HCT116 (cell line): ENCODE measurements around the gene GAS2L2. TPM values are rescaled to one million over a fixed set of nuclear protein-coding genes. Genes with fewer than 3 reads are reported as not detected.
A peak's percentile ranks its signal among the peaks of the same experiment; 100 is the strongest.

Experiments
- ATAC-seq: fragments of 200-7000 bp; cut with Tn5 transposase; 2 replicates; pipeline ENCODE4 v1.9.1; 2020; ENCODE audit warnings: mild to moderate bottlenecking, moderate library complexity
- BruUV-seq: library from RNA; stranded (reverse); fragments of 400-500 nt; replicated peaks from 2 replicates; lab custom pipeline; 2021; lab: Mats Ljungman, UMichigan
- CTCF ChIA-PET: fragments of 300-600 bp; sonication (Branson Sonifier 250); formaldehyde crosslinking; loops from one replicate; lab custom pipeline; 2021; ENCODE audit warnings: antibody characterized with exemption; lab: Charles Lee
- POLR2A ChIA-PET: fragments of 300-600, 350-600 bp; sonication (Branson Sonifier 250); formaldehyde crosslinking; loops from one replicate; lab custom pipeline; 2021; ENCODE audit warnings: antibody characterized with exemption; lab: Charles Lee
- RAD21 ChIA-PET, 2 experiments: fragments of 300-600 bp; sonication (Branson Sonifier 250); formaldehyde crosslinking; loops; one replicate each; lab custom pipeline; 2023; ENCODE audit warnings: low total read pairs in 2 of 2; ENCODE audit not compliant: uncharacterized antibody in 2 of 2, unreplicated experiment in 2 of 2, low non-redundant PET in 1 of 2; lab: Charles Lee
- DNase-seq: peaks from one replicate; pipeline ENCODE4 v3.0.0-alpha.2; 2010; ENCODE audit warnings: low read depth, low spot score
- H2AFZ ChIP-seq: fragments of 200-600 bp; shearing (Covaris generic), sonication (generic); 2 replicates; pipeline ENCODE4 v1.6.1; 2017; ENCODE audit warnings: low read depth, mixed run types, mixed read lengths, antibody characterized with exemption, low read length; ENCODE audit not compliant: poor library complexity, severe bottlenecking
- H3K27ac ChIP-seq: 2 replicates; pipeline ENCODE4 v1.5.1; 2012; ENCODE audit warnings: low read depth, low read length
- H3K27me3 ChIP-seq: fragments of 200-600 bp; sonication (generic); 2 replicates; pipeline ENCODE4 v1.6.1; 2016; ENCODE audit warnings: mixed run types, low read length, mixed read lengths; ENCODE audit not compliant: insufficient read depth
- H3K36me3 ChIP-seq, 2 experiments: fragments of 200-500 bp in 1 of 2; fragments of 200-600 bp in 1 of 2; sonication (Bioruptor generic) in 1 of 2; sonication (generic) in 1 of 2; 2 replicates each; pipeline versions ENCODE4 v1.5.1 to v1.6.1; 2014 to 2016; ENCODE audit warnings: low read length in 2 of 2, inconsistent platforms in 1 of 2, mixed read lengths in 1 of 2, mixed run types in 1 of 2; ENCODE audit not compliant: insufficient read depth in 2 of 2, control insufficient read depth in 1 of 2
- H3K4me1 ChIP-seq, 2 experiments: fragments of 200-600 bp in 1 of 2; sonication (generic) in 1 of 2; 2 replicates each; pipeline versions ENCODE4 v1.5.1 to v1.6.1; 2012 to 2017; ENCODE audit warnings: low read length in 2 of 2, inconsistent platforms in 1 of 2, mild to moderate bottlenecking in 1 of 2, mixed read lengths in 1 of 2, mixed run types in 1 of 2, moderate library complexity in 1 of 2; ENCODE audit not compliant: insufficient read depth in 2 of 2, control insufficient read depth in 1 of 2
- H3K4me2 ChIP-seq: fragments of 200-600 bp; sonication (generic); 2 replicates; pipeline ENCODE4 v1.6.1; 2017; ENCODE audit warnings: mixed run types, low read length, mixed read lengths
- H3K4me3 ChIP-seq, 2 experiments: fragments of 200-600 bp in 1 of 2; sonication (generic) in 1 of 2; replicated peaks in 1 of 2; 2 replicates each; pipeline ENCODE4 v1.5.1; 2011 to 2016; ENCODE audit warnings: low read length in 2 of 2, control low read depth in 1 of 2, low read depth in 1 of 2, mild to moderate bottlenecking in 1 of 2, mixed read lengths in 1 of 2, mixed run types in 1 of 2
- H3K79me2 ChIP-seq: fragments of 200-600 bp; sonication (generic); 2 replicates; pipeline ENCODE4 v1.6.1; 2017; ENCODE audit warnings: mild to moderate bottlenecking, mixed run types, low read length, moderate library complexity, mixed read lengths; ENCODE audit not compliant: insufficient read depth
- H3K9ac ChIP-seq: fragments of 200-600 bp; sonication (generic); 2 replicates; pipeline ENCODE4 v1.6.1; 2016; ENCODE audit warnings: low read length, mixed read lengths
- H3K9me2 ChIP-seq: fragments of 200-600 bp; sonication (generic), shearing (Covaris generic); 2 replicates; pipeline ENCODE4 v1.6.1; 2017; ENCODE audit warnings: mixed run types, mild to moderate bottlenecking, moderate library complexity; ENCODE audit not compliant: insufficient read depth
- H3K9me3 ChIP-seq, 2 experiments: fragments of 200-500 bp in 1 of 2; fragments of 200-600 bp in 1 of 2; sonication (Bioruptor generic) in 1 of 2; sonication (generic) in 1 of 2; 2 replicates each; pipeline ENCODE4 v1.6.1; 2014 to 2017; ENCODE audit warnings: low read length in 2 of 2, mixed read lengths in 2 of 2, inconsistent platforms in 1 of 2, low read depth in 1 of 2, mild to moderate bottlenecking in 1 of 2, mixed run types in 1 of 2, moderate library complexity in 1 of 2; ENCODE audit not compliant: control insufficient read depth in 1 of 2, insufficient read depth in 1 of 2
- H4K20me1 ChIP-seq: fragments of 200-600 bp; sonication (generic), shearing (Covaris generic); 2 replicates; pipeline ENCODE4 v1.6.1; 2017; ENCODE audit warnings: mixed run types, mild to moderate bottlenecking, moderate library complexity; ENCODE audit not compliant: insufficient read depth
- CBX3 ChIP-seq: IDR thresholded peaks from 2 replicates; pipeline ENCODE4 v1.6.1; 2012; ENCODE audit warnings: low read depth
- CEBPB ChIP-seq: IDR thresholded peaks from 2 replicates; pipeline ENCODE4 v1.6.1; 2012; ENCODE audit warnings: low read depth
- EGR1 ChIP-seq: IDR thresholded peaks from 2 replicates; pipeline ENCODE4 v1.6.1; 2012; ENCODE audit warnings: low read depth
- ELF1 ChIP-seq: IDR thresholded peaks from 2 replicates; pipeline ENCODE4 v1.6.1; 2012; ENCODE audit warnings: low read depth, borderline replicate concordance
- JUND ChIP-seq: IDR thresholded peaks from 2 replicates; pipeline ENCODE4 v1.6.1; 2012
- POLR2A ChIP-seq: IDR thresholded peaks from 2 replicates; pipeline ENCODE4 v1.7.0; 2011; ENCODE audit warnings: borderline replicate concordance; ENCODE audit not compliant: insufficient read depth, insufficient read length; ENCODE audit errors: extremely low read depth
- POLR2AphosphoS5 ChIP-seq: IDR thresholded peaks from 2 replicates; pipeline ENCODE4 v1.6.1; 2011; ENCODE audit warnings: mild to moderate bottlenecking, low read depth, low read length, moderate library complexity
- RAD21 ChIP-seq: IDR thresholded peaks from 2 replicates; pipeline ENCODE4 v1.6.1; 2012; ENCODE audit warnings: low read depth, mild to moderate bottlenecking
- SP1 ChIP-seq: IDR thresholded peaks from 2 replicates; pipeline ENCODE4 v1.6.1; 2012; ENCODE audit warnings: low read depth
- SRF ChIP-seq: IDR thresholded peaks from 2 replicates; pipeline ENCODE4 v1.6.1; 2012; ENCODE audit warnings: low read depth
- TCF7L2 ChIP-seq: IDR thresholded peaks from 2 replicates; pipeline ENCODE4 v1.7.0; 2011; ENCODE audit warnings: borderline replicate concordance, inconsistent platforms; ENCODE audit not compliant: insufficient read depth, insufficient read length; ENCODE audit errors: extremely low read depth
- YY1 ChIP-seq: IDR thresholded peaks from 2 replicates; pipeline ENCODE4 v1.6.1; 2011; ENCODE audit warnings: low read length, low read depth, moderate library complexity, mild to moderate bottlenecking; ENCODE audit not compliant: insufficient replicate concordance; ENCODE audit errors: extremely low read depth
- ZFX ChIP-seq: fragments of 450-650 bp; IDR thresholded peaks from 2 replicates; pipeline ENCODE4 v1.6.1; 2017
- ZNF274 ChIP-seq: fragments of 200-500 bp; sonication (Bioruptor generic); IDR thresholded peaks from 2 replicates; pipeline ENCODE4 v1.6.1; 2014; ENCODE audit warnings: mild to moderate bottlenecking, low read depth, low read length, inconsistent platforms
- intact Hi-C: fragments of 100-400 bp; cut with micrococcal nuclease; formaldehyde crosslinking; loops from 2 replicates; pipeline ENCODE4 v1.10.0; 2022
- total RNA-seq: library from RNA; stranded (reverse); gene quantifications from one replicate; pipeline ENCODE4 v1.2.1, GENCODE V29; 2021; ENCODE audit not compliant: unreplicated experiment
- TF ChIP-seq, protein P1 (sequence below): IDR thresholded peaks from 2 replicates; pipeline ENCODE4 v1.6.1; 2011; ENCODE audit warnings: mild to moderate bottlenecking, low read length, moderate library complexity; ENCODE audit not compliant: insufficient replicate concordance; ENCODE audit errors: extremely low read depth
- TF ChIP-seq, protein P2 (sequence below): IDR thresholded peaks from 2 replicates; pipeline ENCODE4 v1.6.1; 2012; ENCODE audit warnings: low read depth
- TF ChIP-seq, protein P3 (sequence below): IDR thresholded peaks from 2 replicates; pipeline ENCODE4 v1.6.1; 2012

Gene GAS2L2
- total RNA-seq, 1 experiment from 2014 or later: not detected

DNA sequence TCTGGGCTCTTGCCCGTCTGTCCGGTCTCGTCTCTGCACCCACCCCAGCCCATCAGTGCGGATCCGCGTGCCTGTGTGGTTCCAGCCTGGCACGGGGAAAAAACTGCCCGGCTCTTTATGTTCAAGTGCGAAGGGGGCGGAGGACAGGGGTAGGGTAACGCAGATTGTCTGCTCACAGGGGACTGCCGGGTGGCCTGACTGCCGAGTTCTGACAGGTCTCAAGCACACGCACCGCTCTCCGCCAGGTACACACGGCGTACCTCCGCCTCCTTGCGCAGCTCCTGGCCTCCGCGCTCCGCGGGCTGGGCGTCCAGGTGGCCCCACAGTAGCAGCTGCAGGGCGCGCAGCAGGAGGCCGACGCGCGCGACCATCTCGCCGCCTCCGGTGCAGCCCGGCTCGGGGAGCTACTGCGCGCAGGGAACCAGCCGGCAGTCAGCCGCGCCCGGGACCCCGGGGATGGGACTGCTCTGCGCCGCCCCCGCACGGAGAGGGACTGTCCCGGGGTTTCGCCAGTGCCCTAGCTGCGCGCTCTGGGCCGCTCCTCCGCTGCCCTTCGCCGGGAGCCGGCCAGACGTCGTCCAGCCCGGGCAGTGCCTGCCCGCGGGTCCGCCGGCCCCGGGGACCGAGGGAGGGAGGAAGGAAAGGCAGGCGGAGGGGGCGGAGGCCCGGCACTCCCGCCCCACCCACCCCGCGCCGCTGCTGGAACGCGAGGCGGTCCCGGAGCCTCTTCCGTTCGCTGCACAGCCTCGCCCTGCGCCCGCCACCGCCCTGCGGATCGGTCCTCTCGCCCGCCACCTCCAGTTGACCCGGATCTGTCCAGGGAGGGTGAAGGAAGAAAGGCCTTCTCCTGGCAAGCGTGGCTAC lies 42.2 kb upstream of the GAS2L2 start, which contains the start of gene MMP28:
TSS of gene MMP28 (minus strand) at position 635 of the 864 bp plus-strand sequence. CDS start at position 371, 264 bp downstream.
- TF ChIP-seq SP1 (no peak), RAD21 (no peak), SRF (no peak), ELF1 (no peak), CBX3 (no peak), CEBPB (no peak), POLR2AphosphoS5 (peak; percentile 37; the same call in 1 of the 2 replicates), POLR2A (no peak), JUND (no peak), TCF7L2 (no peak), EGR1 (peak; percentile 81), ZNF274 (no peak), ZFX (no peak), YY1 (no peak)
- TF ChIP-seq, protein P1, sequence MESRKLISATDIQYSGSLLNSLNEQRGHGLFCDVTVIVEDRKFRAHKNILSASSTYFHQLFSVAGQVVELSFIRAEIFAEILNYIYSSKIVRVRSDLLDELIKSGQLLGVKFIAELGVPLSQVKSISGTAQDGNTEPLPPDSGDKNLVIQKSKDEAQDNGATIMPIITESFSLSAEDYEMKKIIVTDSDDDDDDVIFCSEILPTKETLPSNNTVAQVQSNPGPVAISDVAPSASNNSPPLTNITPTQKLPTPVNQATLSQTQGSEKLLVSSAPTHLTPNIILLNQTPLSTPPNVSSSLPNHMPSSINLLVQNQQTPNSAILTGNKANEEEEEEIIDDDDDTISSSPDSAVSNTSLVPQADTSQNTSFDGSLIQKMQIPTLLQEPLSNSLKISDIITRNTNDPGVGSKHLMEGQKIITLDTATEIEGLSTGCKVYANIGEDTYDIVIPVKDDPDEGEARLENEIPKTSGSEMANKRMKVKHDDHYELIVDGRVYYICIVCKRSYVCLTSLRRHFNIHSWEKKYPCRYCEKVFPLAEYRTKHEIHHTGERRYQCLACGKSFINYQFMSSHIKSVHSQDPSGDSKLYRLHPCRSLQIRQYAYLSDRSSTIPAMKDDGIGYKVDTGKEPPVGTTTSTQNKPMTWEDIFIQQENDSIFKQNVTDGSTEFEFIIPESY: no peak
- TF ChIP-seq, protein P2, sequence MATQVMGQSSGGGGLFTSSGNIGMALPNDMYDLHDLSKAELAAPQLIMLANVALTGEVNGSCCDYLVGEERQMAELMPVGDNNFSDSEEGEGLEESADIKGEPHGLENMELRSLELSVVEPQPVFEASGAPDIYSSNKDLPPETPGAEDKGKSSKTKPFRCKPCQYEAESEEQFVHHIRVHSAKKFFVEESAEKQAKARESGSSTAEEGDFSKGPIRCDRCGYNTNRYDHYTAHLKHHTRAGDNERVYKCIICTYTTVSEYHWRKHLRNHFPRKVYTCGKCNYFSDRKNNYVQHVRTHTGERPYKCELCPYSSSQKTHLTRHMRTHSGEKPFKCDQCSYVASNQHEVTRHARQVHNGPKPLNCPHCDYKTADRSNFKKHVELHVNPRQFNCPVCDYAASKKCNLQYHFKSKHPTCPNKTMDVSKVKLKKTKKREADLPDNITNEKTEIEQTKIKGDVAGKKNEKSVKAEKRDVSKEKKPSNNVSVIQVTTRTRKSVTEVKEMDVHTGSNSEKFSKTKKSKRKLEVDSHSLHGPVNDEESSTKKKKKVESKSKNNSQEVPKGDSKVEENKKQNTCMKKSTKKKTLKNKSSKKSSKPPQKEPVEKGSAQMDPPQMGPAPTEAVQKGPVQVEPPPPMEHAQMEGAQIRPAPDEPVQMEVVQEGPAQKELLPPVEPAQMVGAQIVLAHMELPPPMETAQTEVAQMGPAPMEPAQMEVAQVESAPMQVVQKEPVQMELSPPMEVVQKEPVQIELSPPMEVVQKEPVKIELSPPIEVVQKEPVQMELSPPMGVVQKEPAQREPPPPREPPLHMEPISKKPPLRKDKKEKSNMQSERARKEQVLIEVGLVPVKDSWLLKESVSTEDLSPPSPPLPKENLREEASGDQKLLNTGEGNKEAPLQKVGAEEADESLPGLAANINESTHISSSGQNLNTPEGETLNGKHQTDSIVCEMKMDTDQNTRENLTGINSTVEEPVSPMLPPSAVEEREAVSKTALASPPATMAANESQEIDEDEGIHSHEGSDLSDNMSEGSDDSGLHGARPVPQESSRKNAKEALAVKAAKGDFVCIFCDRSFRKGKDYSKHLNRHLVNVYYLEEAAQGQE: no peak
- TF ChIP-seq, protein P3, sequence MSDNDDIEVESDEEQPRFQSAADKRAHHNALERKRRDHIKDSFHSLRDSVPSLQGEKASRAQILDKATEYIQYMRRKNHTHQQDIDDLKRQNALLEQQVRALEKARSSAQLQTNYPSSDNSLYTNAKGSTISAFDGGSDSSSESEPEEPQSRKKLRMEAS: peak; percentile 41; the same call in 1 of the 2 replicates
- peak within 1 kb of the TSS; percentile 79 for H2AFZ ChIP-seq
- no peaks in the 10 kb centered on the region for H4K20me1 ChIP-seq
- CTCF ChIA-PET: interaction anchor here (0.7 to 1.7 kb wide), 3 partner anchors 9 to 31 kb away, joined by 3 to 5 read pairs (median 3); no protein-coding TSS in a partner anchor
- no peaks in the 10 kb centered on the region for H3K27me3 ChIP-seq
- ATAC-seq (peak; percentile 81), DNase-seq (no peak)
- H3K9me2 ChIP-seq: no peaks in the 10 kb centered on the region
- H3K79me2 ChIP-seq: no peaks in the 10 kb centered on the region
- BruUV-seq: no TSS peak
- no peak within 1 kb of the TSS; the same call in 1 of the 2 replicates for H3K27ac ChIP-seq
- no peaks in the 10 kb centered on the region for H3K9me3 ChIP-seq
- H3K4me1 ChIP-seq: peaks cover 7 to 32% of the 10 kb centered on the region in 2 experiments
- H3K4me2 ChIP-seq: peak within 1 kb of the TSS; percentile 96
- H3K9ac ChIP-seq: peak within 1 kb of the TSS; percentile 43; the same call in 1 of the 2 replicates
- H3K36me3 ChIP-seq: no peaks in the 10 kb centered on the region
- RAD21 ChIA-PET: no interaction called here
- POLR2A ChIA-PET: interaction anchor here (1.0 to 3.6 kb wide), 2 partner anchors 8 to 14 kb away, joined by 3 to 14 read pairs; partner anchors contain the start of gene TAF15
- intact Hi-C loops: no loop called here
- H3K4me3 ChIP-seq: peak within 1 kb of the TSS; percentile 46 to 68
